Measurements from ENCODE around the gene TRAPPC4.
"Not testable (repeated sequence)": the region's sequence is repeated elsewhere in the genome, so short reads cannot be mapped to it uniquely, and the experiment has no call there.

Gene TRAPPC4

GRCh38 chr11:119034813-119035212 lies 16.2 kb downstream of the TRAPPC4 start:
- no peak for DNase-seq

GRCh38 chr11:119038884-119039283 lies 20.3 kb downstream of the TRAPPC4 start:
- no peak for DNase-seq

GRCh38 chr11:119039471-119039870 lies 20.9 kb downstream of the TRAPPC4 start:
- not testable (repeated sequence) for DNase-seq

GRCh38 chr11:119041821-119042514 lies 23.4 kb downstream of the TRAPPC4 start:
- DNase-seq = no peak

- DNase-seq = no peak
Measured at GRCh38 chr11:119042927-119043326, 24.4 kb downstream of the TRAPPC4 start.

- no peak for DNase-seq
Measured at GRCh38 chr11:119044708-119045107, 26.1 kb downstream of the TRAPPC4 start.

GRCh38 chr11:119046489-119046888 lies 27.9 kb downstream of the TRAPPC4 start:
- no peak for DNase-seq

- DNase-seq = no peak
Measured at GRCh38 chr11:119047205-119047604, 28.6 kb downstream of the TRAPPC4 start.

GRCh38 chr11:119048644-119049043 lies 30.1 kb downstream of the TRAPPC4 start:
- no peak for DNase-seq

GRCh38 chr11:119049081-119049480 lies 30.5 kb downstream of the TRAPPC4 start:
- DNase-seq = no peak

GRCh38 chr11:119051440-119052162 lies 33.0 kb downstream of the TRAPPC4 start:
- no peak for DNase-seq

GRCh38 chr11:119052163-119052814 lies 33.7 kb downstream of the TRAPPC4 start:
- DNase-seq = no peak

- no peak for DNase-seq
Measured at GRCh38 chr11:119054418-119054817, 35.9 kb downstream of the TRAPPC4 start.

GRCh38 chr11:119055901-119056300 lies 37.3 kb downstream of the TRAPPC4 start:
- DNase-seq = no peak

GRCh38 chr11:119056421-119056999 lies 37.9 kb downstream of the TRAPPC4 start:
- DNase-seq = peak; percentile 57

GRCh38 chr11:119057000-119057769 lies 38.6 kb downstream of the TRAPPC4 start, which contains the start of gene HYOU1:
Gene HYOU1 (minus strand): TSS chr11:119057205. CDS start chr11:119056160, 1,045 bp downstream.
- DNase-seq = peak; percentile 98

- not testable (repeated sequence) for DNase-seq
Measured at GRCh38 chr11:119059128-119059527, 40.6 kb downstream of the TRAPPC4 start.

GRCh38 chr11:119061256-119061655 lies 42.7 kb downstream of the TRAPPC4 start:
- no peak for DNase-seq

- no peak for DNase-seq
Measured at GRCh38 chr11:119062779-119063178, 44.2 kb downstream of the TRAPPC4 start.

- DNase-seq = peak; percentile 40
Measured at GRCh38 chr11:119065369-119065768, 46.8 kb downstream of the TRAPPC4 start.

- peak; percentile 95 for DNase-seq
Measured at GRCh38 chr11:119067371-119068222, 49.0 kb downstream of the TRAPPC4 start, which contains the start of gene VPS11. Gene VPS11 (plus strand): TSS chr11:119067818. CDS start chr11:119067824, 6 bp downstream.

All from activated T-cell treated with anti-CD3 and anti-CD28 coated beads, Interleukin-2, amount 50 U/mL, for 1 hour (primary cell).